Astrocyte (in vitro differentiated cells and primary cell): ENCODE data around the gene GSK3B. TPM values are rescaled to one million over a fixed set of nuclear protein-coding genes. Genes with fewer than 3 reads are reported as not detected.

Experiments
- DNase-seq: peaks from one replicate; pipeline ENCODE4 v3.0.0-alpha.2; 2010; ENCODE audit warnings: low read depth
- FAIRE-seq: peaks from 2 replicates; lab custom pipeline; 2011; peaks lifted over from hg19 to GRCh38; lab: Jason Lieb, UNC
- H2AFZ ChIP-seq: 2 replicates; pipeline ENCODE4 v1.6.0; 2012; ENCODE audit warnings: low read depth, low read length, inconsistent platforms
- H3K27ac ChIP-seq: 2 replicates; pipeline ENCODE4 v1.5.1; 2011; ENCODE audit warnings: low read depth, low read length, inconsistent platforms
- H3K27me3 ChIP-seq: 2 replicates; pipeline ENCODE4 v1.6.0; 2011; ENCODE audit warnings: low read length, inconsistent platforms; ENCODE audit not compliant: insufficient read depth
- H3K36me3 ChIP-seq: 2 replicates; pipeline ENCODE4 v1.5.1; 2011; ENCODE audit warnings: low read length, inconsistent platforms; ENCODE audit not compliant: insufficient read depth
- H3K4me1 ChIP-seq: 2 replicates; pipeline ENCODE4 v1.5.1; 2011; ENCODE audit warnings: low read length, inconsistent platforms; ENCODE audit not compliant: insufficient read depth
- H3K4me2 ChIP-seq: 2 replicates; pipeline ENCODE4 v1.6.0; 2012; ENCODE audit warnings: low read length, inconsistent platforms
- H3K4me3 ChIP-seq: 2 replicates; pipeline ENCODE4 v1.5.1; 2011; ENCODE audit warnings: low read depth, mild to moderate bottlenecking, low read length, inconsistent platforms; ENCODE audit not compliant: insufficient read depth
- H3K79me2 ChIP-seq: 2 replicates; pipeline ENCODE4 v1.6.0; 2012; ENCODE audit warnings: mild to moderate bottlenecking, low read length, inconsistent platforms; ENCODE audit not compliant: insufficient read depth
- H3K9ac ChIP-seq: 2 replicates; pipeline ENCODE4 v1.6.0; 2012; ENCODE audit warnings: mild to moderate bottlenecking, low read length, inconsistent platforms
- H3K9me3 ChIP-seq: 2 replicates; pipeline ENCODE4 v1.5.1; 2012; ENCODE audit warnings: low read depth, mild to moderate bottlenecking, low read length, inconsistent platforms; ENCODE audit not compliant: insufficient read depth
- H4K20me1 ChIP-seq: 2 replicates; pipeline ENCODE4 v1.6.0; 2012; ENCODE audit warnings: low read length, inconsistent platforms; ENCODE audit not compliant: insufficient read depth
- H3K27ac Mint-ChIP-seq: one replicate; pipeline ENCODE4 v1.8.0; 2021; ENCODE audit warnings: mild to moderate bottlenecking, mixed read lengths; ENCODE audit not compliant: unreplicated experiment
- H3K27me3 Mint-ChIP-seq: one replicate; pipeline ENCODE4 v1.8.0; 2021; ENCODE audit warnings: low read depth, mixed read lengths; ENCODE audit not compliant: unreplicated experiment
- H3K36me3 Mint-ChIP-seq: one replicate; pipeline ENCODE4 v1.8.0; 2021; ENCODE audit warnings: low read depth, mixed read lengths; ENCODE audit not compliant: unreplicated experiment
- H3K4me1 Mint-ChIP-seq: one replicate; pipeline ENCODE4 v1.8.0; 2021; ENCODE audit warnings: low read depth, mixed read lengths; ENCODE audit not compliant: unreplicated experiment
- H3K4me3 Mint-ChIP-seq: one replicate; pipeline ENCODE4 v1.8.0; 2021; ENCODE audit warnings: mild to moderate bottlenecking, moderate library complexity, mixed read lengths; ENCODE audit not compliant: unreplicated experiment
- H3K9me3 Mint-ChIP-seq: one replicate; pipeline ENCODE4 v1.8.0; 2021; ENCODE audit warnings: mild to moderate bottlenecking, mixed read lengths; ENCODE audit not compliant: unreplicated experiment
- EZH2 ChIP-seq: IDR thresholded peaks from 2 replicates; pipeline ENCODE4 v1.6.1; 2012; ENCODE audit warnings: mild to moderate bottlenecking, low read length, inconsistent platforms; ENCODE audit not compliant: insufficient read depth
- total RNA-seq: library from RNA; stranded (reverse); gene quantifications from 2 replicates; pipeline ENCODE4 v1.2.1, GENCODE V29; 2021
- TF ChIP-seq, protein P1 (sequence below): IDR thresholded peaks from 2 replicates; pipeline ENCODE4 v1.5.1; 2011; ENCODE audit warnings: low read depth, mild to moderate bottlenecking, inconsistent platforms, low read length, moderate library complexity; ENCODE audit not compliant: insufficient read depth

Gene GSK3B
- total RNA-seq, 1 donor from 2014 or later: 80.6 TPM

DNA sequence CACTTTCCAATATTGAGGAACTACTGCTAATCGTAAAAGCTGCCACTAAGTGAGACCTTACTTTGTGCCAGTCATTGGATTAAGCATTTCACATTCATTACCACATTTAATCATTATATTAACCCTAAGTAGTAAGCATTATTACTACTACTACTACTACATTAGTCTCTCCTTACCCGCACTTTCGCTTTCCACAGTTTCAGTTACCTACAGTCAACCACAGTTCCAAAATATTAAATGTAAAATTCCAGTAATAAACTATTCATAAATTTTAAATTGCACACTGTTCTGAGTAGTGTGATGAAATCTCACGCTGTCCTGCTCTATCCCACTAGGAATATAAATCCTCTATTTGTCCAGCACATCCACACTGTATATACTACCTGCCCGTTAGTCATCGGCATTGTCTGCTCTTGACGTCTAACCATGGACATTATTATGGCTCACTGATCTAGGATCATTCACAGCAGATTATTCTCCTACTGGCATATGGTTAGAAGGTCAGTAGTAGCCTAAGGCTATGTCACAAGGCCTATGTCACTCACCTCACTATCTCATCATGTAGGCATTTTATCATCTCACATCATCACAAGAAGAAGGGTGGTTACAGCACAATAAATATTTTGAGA is 121.1 kb downstream of the GSK3B start:
- no peak for FAIRE-seq

DNA sequence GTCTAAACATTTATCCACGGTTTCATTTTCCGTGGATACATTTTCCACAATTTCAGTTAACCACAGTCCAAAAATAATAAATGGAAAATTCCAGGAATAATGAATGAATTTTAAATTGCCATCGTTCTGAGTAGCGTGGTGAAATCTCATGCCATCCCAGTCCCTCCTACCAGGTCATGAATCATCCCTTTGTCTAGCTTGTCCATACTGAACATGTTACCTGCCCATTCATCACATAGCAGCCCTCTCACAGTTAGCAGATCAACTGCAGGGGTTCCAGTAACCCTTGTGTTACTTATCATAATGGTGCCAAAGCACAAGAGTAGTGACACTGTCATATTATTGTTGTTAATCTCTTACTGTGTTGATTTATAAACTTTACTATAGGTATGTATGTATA is 124.5 kb downstream of the GSK3B start:
- H2AFZ ChIP-seq: no peak overlapping the region
- H3K36me3 ChIP-seq: no peaks in the 10 kb centered on the region
- Mint-ChIP-seq H3K27me3 (no peaks in the 10 kb centered on the region), H3K36me3 (no peaks in the 10 kb centered on the region), H3K9me3 (no peaks in the 10 kb centered on the region), H3K27ac (no peak overlapping the region), H3K4me1 (peaks cover 15% of the 10 kb centered on the region), H3K4me3 (no peak overlapping the region)
- no peak overlapping the region for H3K27ac ChIP-seq
- peaks cover 69% of the 10 kb centered on the region for H4K20me1 ChIP-seq
- H3K4me2 ChIP-seq: no peak overlapping the region
- no peaks in the 10 kb centered on the region for H3K27me3 ChIP-seq
- peaks cover 81% of the 10 kb centered on the region for H3K79me2 ChIP-seq
- DNase-seq: peak; percentile 12
- H3K4me3 ChIP-seq: no peak overlapping the region
- no peak for FAIRE-seq
- TF ChIP-seq, protein P1, sequence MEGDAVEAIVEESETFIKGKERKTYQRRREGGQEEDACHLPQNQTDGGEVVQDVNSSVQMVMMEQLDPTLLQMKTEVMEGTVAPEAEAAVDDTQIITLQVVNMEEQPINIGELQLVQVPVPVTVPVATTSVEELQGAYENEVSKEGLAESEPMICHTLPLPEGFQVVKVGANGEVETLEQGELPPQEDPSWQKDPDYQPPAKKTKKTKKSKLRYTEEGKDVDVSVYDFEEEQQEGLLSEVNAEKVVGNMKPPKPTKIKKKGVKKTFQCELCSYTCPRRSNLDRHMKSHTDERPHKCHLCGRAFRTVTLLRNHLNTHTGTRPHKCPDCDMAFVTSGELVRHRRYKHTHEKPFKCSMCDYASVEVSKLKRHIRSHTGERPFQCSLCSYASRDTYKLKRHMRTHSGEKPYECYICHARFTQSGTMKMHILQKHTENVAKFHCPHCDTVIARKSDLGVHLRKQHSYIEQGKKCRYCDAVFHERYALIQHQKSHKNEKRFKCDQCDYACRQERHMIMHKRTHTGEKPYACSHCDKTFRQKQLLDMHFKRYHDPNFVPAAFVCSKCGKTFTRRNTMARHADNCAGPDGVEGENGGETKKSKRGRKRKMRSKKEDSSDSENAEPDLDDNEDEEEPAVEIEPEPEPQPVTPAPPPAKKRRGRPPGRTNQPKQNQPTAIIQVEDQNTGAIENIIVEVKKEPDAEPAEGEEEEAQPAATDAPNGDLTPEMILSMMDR: no peak
- no peak for TF ChIP-seq EZH2
- H3K4me1 ChIP-seq: no peaks in the 10 kb centered on the region
- no peaks in the 10 kb centered on the region for H3K9me3 ChIP-seq
- H3K9ac ChIP-seq: no peak overlapping the region

More for the DNA sequence above, 121.1 kb downstream of the GSK3B start:
- DNase-seq: no peak
- no peak overlapping the region for H3K27ac ChIP-seq
- no peaks in the 10 kb centered on the region for H3K27me3 ChIP-seq
- H3K9me3 Mint-ChIP-seq: no peaks in the 10 kb centered on the region
- H3K4me3 Mint-ChIP-seq: no peak overlapping the region
- peaks cover 84% of the 10 kb centered on the region for H3K79me2 ChIP-seq
- no peaks in the 10 kb centered on the region for H3K36me3 ChIP-seq
- no peak for TF ChIP-seq EZH2
- TF ChIP-seq, protein P1: no peak
- H4K20me1 ChIP-seq: peaks cover 69% of the 10 kb centered on the region
- H2AFZ ChIP-seq: no peak overlapping the region
- H3K27me3 Mint-ChIP-seq: no peaks in the 10 kb centered on the region
- peaks cover 24% of the 10 kb centered on the region for H3K4me1 Mint-ChIP-seq
- H3K9ac ChIP-seq: no peak overlapping the region
- H3K27ac Mint-ChIP-seq: no peak overlapping the region
- H3K4me3 ChIP-seq: no peak overlapping the region
- peaks cover 3% of the 10 kb centered on the region for H3K36me3 Mint-ChIP-seq
- no peak overlapping the region for H3K4me2 ChIP-seq
- no peaks in the 10 kb centered on the region for H3K9me3 ChIP-seq
- H3K4me1 ChIP-seq: no peaks in the 10 kb centered on the region

DNA sequence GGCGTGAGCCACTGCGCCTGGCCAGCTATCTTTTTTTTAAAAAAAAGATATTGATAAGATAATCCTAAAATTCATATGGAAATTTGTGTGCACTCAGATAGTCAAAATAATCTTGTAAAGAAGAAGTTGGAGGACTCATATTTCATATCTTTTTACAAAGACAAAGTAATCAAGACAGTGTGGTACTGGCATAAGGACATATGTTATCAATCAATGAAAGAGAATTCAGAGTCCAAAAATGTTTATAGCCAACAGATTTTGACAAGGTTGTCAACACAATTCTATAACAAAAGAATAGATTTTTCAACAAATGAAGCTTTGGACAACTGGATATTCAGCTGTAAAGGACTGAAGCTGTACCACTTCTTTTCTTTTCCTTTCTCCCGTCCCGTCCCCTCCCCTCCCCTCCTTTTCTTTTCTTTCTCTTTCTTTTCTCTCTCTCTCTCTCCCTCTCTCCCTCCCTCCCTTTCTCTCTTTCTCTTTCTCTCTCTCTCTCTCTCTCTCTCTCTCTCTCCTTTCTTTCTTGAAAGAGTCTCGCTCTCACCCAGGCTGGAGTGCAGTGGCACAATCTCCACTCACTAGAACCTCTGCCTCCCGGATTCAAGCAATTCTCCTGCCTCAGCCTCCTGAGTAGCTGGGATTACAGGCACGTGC is 126.8 kb downstream of the GSK3B start:
- peaks cover 1% of the 10 kb centered on the region for H3K36me3 Mint-ChIP-seq
- Histone ChIP-seq H4K20me1 (peaks cover 79% of the 10 kb centered on the region), H3K36me3 (no peaks in the 10 kb centered on the region), H2AFZ (no peak overlapping the region), H3K79me2 (peaks cover 82% of the 10 kb centered on the region), H3K4me1 (no peaks in the 10 kb centered on the region), H3K27ac (no peak overlapping the region), H3K4me2 (no peak overlapping the region), H3K27me3 (no peaks in the 10 kb centered on the region), H3K9ac (no peak overlapping the region), H3K9me3 (no peaks in the 10 kb centered on the region), H3K4me3 (no peak overlapping the region)
- H3K27ac Mint-ChIP-seq: no peak overlapping the region
- H3K4me1 Mint-ChIP-seq: peaks cover 10% of the 10 kb centered on the region
- FAIRE-seq (no peak), DNase-seq (no peak)
- no peaks in the 10 kb centered on the region for H3K9me3 Mint-ChIP-seq
- H3K4me3 Mint-ChIP-seq: no peak overlapping the region
- H3K27me3 Mint-ChIP-seq: no peaks in the 10 kb centered on the region
- TF ChIP-seq, protein P1: no peak
- TF ChIP-seq EZH2: no peak
